HEK293 (cell line): Measurements from ENCODE around the gene KLF13.
A peak's percentile ranks its signal among the peaks of the same experiment; 100 is the strongest.

Source experiments
- CTCF ChIA-PET: fragments of 350-600 bp; formaldehyde crosslinking; extraction: SDS; loops from one replicate; lab custom pipeline; 2021; ENCODE audit warnings: antibody characterized with exemption; lab: Yijun Ruan, JAX
- POLR2A ChIA-PET: fragments of 300-600 bp; formaldehyde crosslinking; extraction: SDS; loops from one replicate; lab custom pipeline; 2020; ENCODE audit warnings: antibody characterized with exemption, inconsistent platforms; lab: Yijun Ruan, JAX
- H3K27ac ChIP-seq: fragments of 200-500 bp; sonication (Bioruptor generic); 2 replicates; pipeline ENCODE4 v1.5.1; 2014; ENCODE audit warnings: low read depth, low read length, control low read depth, inconsistent platforms; ENCODE audit errors: extremely low read depth
- H3K36me3 ChIP-seq, 2 experiments: fragments of 200-500 bp in 1 of 2; sonication (Bioruptor generic) in 1 of 2; 1 replicate in 1 of 2; 2 replicates in 1 of 2; pipeline ENCODE4 v1.5.1; 2014 to 2017; ENCODE audit warnings: inconsistent platforms in 2 of 2, low read length in 2 of 2; ENCODE audit not compliant: control insufficient read depth in 2 of 2, insufficient read depth in 1 of 2
- H3K4me1 ChIP-seq: fragments of 200-500 bp; sonication (Bioruptor generic); 2 replicates; pipeline ENCODE4 v1.5.1; 2014; ENCODE audit warnings: mild to moderate bottlenecking, low read length, inconsistent platforms; ENCODE audit not compliant: control insufficient read depth, insufficient read depth
- H3K4me3 ChIP-seq: 2 replicates; pipeline ENCODE4 v1.5.1; 2011; ENCODE audit warnings: low read depth, mild to moderate bottlenecking, control low read depth, low read length, moderate library complexity
- H3K9me3 ChIP-seq: fragments of 200-500 bp; sonication (Bioruptor generic); 2 replicates; pipeline ENCODE4 v1.5.1; 2014; ENCODE audit warnings: low read depth, low read length, inconsistent platforms; ENCODE audit not compliant: control insufficient read depth, insufficient read depth
- EGR2 ChIP-seq: fragments of 450-650 bp; formaldehyde crosslinking; IDR thresholded peaks from 2 replicates; pipeline ENCODE4 v1.5.1; 2016; ENCODE audit warnings: low read depth, missing biosample characterization, missing genetic modification characterization
- GLIS1 ChIP-seq: fragments of 450-650 bp; formaldehyde crosslinking; IDR thresholded peaks from 2 replicates; pipeline ENCODE4 v1.5.1; 2016; ENCODE audit warnings: missing biosample characterization, missing genetic modification characterization
- SP7 ChIP-seq: fragments of 450-650 bp; formaldehyde crosslinking; IDR thresholded peaks from 2 replicates; pipeline ENCODE4 v1.5.1; 2016; ENCODE audit warnings: missing biosample characterization, missing genetic modification characterization
- ZFHX2 ChIP-seq: fragments of 450-650 bp; formaldehyde crosslinking; conservative IDR thresholded peaks from 2 replicates; pipeline ENCODE4 v1.5.1; 2016; ENCODE audit warnings: missing biosample characterization, missing genetic modification characterization
- ZIC2 ChIP-seq: fragments of 450-650 bp; formaldehyde crosslinking; IDR thresholded peaks from 2 replicates; pipeline ENCODE4 v1.5.1; 2016; ENCODE audit warnings: missing biosample characterization, missing genetic modification characterization
- ZNF248 ChIP-seq: fragments of 450-650 bp; formaldehyde crosslinking; IDR thresholded peaks from 2 replicates; pipeline ENCODE4 v1.5.1; 2017; ENCODE audit warnings: missing biosample characterization, missing genetic modification characterization
- ZNF37A ChIP-seq: fragments of 450-650 bp; IDR thresholded peaks from 2 replicates; pipeline ENCODE4 v1.5.1; 2018; ENCODE audit warnings: missing biosample characterization, missing genetic modification characterization
- ZNF580 ChIP-seq: fragments of 450-650 bp; formaldehyde crosslinking; IDR thresholded peaks from 2 replicates; pipeline ENCODE4 v1.5.1; 2016; ENCODE audit warnings: missing biosample characterization, missing genetic modification characterization
- ZNF596 ChIP-seq: fragments of 450-650 bp; IDR thresholded peaks from 2 replicates; pipeline ENCODE4 v1.5.0; 2018; ENCODE audit warnings: missing biosample characterization, mild to moderate bottlenecking, missing genetic modification characterization, moderate library complexity
- ZNF704 ChIP-seq: fragments of 450-650 bp; formaldehyde crosslinking; IDR thresholded peaks from 2 replicates; pipeline ENCODE4 v1.5.1; 2016; ENCODE audit warnings: missing biosample characterization, missing genetic modification characterization
- ZNF768 ChIP-seq: fragments of 450-650 bp; formaldehyde crosslinking; IDR thresholded peaks from 2 replicates; pipeline ENCODE4 v1.5.1; 2018; ENCODE audit warnings: missing biosample characterization, mild to moderate bottlenecking, missing genetic modification characterization
- ZNF777 ChIP-seq: fragments of 450-650 bp; formaldehyde crosslinking; IDR thresholded peaks from 2 replicates; pipeline ENCODE4 v1.5.1; 2017; ENCODE audit warnings: missing biosample characterization, missing genetic modification characterization, borderline replicate concordance
- TF ChIP-seq, protein P1 (sequence below): fragments of 450-650 bp; formaldehyde crosslinking; IDR thresholded peaks from 2 replicates; pipeline ENCODE4 v1.5.1; 2016; ENCODE audit warnings: missing biosample characterization, missing genetic modification characterization

Gene KLF13

DNA sequence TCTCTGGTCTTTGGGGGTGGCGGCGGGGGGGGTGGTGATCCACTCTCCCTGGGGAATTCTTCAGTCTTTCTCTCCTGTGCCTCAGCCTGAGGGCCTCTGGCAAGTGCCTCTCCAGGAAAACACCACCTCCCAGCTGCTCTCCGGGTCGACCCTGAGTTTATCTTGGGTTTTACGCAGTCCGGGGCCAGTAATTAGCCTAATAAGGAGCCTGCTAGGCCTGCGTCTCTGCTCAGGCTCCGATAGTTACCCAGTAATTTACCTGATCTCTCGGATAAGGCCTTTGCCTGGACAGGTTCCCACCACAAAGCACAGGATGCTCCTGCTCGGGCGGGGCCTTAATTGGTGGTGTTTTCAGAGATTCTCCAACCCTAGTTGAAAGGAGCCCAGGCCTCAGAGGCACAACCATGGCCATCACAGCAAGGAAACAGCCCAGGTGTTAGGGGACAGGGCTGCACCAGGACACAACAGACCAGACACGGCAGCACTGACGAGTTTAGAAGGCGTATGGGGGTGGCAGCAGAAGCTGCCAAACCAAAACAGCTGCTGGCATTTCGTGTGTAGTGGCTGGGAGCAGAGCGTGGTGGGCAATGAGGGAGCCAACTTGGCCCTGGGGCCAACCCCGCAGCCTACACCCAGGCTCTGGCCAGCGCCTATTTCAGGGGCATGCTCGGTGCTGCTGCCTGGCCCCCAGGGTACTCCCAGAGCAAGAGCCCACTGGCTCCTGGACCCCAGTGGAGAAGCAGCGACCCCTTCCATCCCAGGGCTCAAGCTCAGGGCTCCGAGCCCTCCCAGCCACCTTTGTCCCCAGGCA is 71.4 kb downstream of the KLF13 start:
- POLR2A ChIA-PET: interaction anchor here (0.6 kb wide), 1 partner anchor 14 kb away, joined by 6 read pairs; no protein-coding TSS in a partner anchor
- no peak overlapping the region for H3K27ac ChIP-seq
- TF ChIP-seq SP7 (tag by site-specific recombination): peak; percentile 66
- TF ChIP-seq ZNF596 (tag by site-specific recombination): no peak
- H3K9me3 ChIP-seq: no peaks in the 10 kb centered on the region
- CTCF ChIA-PET: interaction anchor here (1.7 kb wide), 1 partner anchor 37 kb away, joined by 4 read pairs; no protein-coding TSS in a partner anchor
- H3K36me3 ChIP-seq: no peaks in the 10 kb centered on the region
- H3K4me3 ChIP-seq: no peak overlapping the region
- no peaks in the 10 kb centered on the region for H3K4me1 ChIP-seq

DNA sequence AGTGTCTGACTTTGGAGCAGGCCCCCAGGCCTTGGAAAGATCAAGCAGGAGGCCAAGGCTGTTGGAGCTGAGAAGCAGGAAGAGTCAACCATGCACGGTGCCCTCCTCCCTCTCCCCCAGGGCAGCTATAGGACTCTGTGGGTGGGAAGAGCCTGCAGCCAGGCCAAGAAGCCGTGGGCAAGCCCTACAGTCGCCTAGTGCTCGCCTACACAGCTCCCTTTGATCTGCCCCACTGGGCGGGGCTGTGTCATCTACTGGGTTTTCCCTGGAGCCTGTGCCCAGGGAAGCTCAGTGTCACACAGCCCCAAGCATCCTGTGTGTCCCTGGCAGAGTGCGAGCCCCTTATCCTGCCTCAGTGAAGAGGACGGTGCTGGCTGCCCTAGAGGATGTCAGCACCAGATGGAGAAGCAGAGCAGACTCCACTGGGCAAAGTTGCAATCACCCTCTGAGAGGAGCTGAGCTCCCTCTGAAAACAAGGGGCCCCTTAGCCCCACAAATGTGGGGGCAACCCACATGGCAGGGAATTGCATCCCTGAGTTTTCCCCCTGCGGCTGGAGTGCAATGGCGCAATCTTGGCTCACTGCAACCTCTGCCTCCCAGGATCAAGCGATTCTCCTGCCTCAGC is 72.2 kb downstream of the KLF13 start:
- CTCF ChIA-PET: interaction anchor here (0.7 to 1.7 kb wide), 2 partner anchors 33 to 36 kb away, joined by 3 to 4 read pairs; no protein-coding TSS in a partner anchor
- TF ChIP-seq EGR2 (peak; percentile 91), ZNF580 (tag by site-specific recombination) (no peak), ZNF704 (tag by site-specific recombination) (no peak), ZNF777 (tag by site-specific recombination) (no peak), ZFHX2 (tag by site-specific recombination) (peak; percentile 93), ZNF37A (no peak), ZIC2 (tag by site-specific recombination) (peak; percentile 27; the same call in 1 of the 2 replicates)
- TF ChIP-seq, protein P1, sequence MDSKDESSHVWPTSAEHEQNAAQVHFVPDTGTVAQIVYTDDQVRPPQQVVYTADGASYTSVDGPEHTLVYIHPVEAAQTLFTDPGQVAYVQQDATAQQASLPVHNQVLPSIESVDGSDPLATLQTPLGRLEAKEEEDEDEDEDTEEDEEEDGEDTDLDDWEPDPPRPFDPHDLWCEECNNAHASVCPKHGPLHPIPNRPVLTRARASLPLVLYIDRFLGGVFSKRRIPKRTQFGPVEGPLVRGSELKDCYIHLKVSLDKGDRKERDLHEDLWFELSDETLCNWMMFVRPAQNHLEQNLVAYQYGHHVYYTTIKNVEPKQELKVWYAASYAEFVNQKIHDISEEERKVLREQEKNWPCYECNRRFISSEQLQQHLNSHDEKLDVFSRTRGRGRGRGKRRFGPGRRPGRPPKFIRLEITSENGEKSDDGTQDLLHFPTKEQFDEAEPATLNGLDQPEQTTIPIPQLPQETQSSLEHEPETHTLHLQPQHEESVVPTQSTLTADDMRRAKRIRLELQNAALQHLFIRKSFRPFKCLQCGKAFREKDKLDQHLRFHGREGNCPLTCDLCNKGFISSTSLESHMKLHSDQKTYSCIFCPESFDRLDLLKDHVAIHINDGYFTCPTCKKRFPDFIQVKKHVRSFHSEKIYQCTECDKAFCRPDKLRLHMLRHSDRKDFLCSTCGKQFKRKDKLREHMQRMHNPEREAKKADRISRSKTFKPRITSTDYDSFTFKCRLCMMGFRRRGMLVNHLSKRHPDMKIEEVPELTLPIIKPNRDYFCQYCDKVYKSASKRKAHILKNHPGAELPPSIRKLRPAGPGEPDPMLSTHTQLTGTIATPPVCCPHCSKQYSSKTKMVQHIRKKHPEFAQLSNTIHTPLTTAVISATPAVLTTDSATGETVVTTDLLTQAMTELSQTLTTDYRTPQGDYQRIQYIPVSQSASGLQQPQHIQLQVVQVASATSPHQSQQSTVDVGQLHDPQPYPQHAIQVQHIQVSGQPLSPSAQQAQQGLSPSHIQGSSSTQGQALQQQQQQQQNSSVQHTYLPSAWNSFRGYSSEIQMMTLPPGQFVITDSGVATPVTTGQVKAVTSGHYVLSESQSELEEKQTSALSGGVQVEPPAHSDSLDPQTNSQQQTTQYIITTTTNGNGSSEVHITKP (tag by site-specific recombination): peak; percentile 35; the same call in 1 of the 2 replicates
- no peak overlapping the region for H3K27ac ChIP-seq
- POLR2A ChIA-PET: no interaction called here
- no peaks in the 10 kb centered on the region for H3K9me3 ChIP-seq
- H3K4me3 ChIP-seq: no peak overlapping the region
- no peaks in the 10 kb centered on the region for H3K4me1 ChIP-seq
- no peaks in the 10 kb centered on the region for H3K36me3 ChIP-seq

DNA sequence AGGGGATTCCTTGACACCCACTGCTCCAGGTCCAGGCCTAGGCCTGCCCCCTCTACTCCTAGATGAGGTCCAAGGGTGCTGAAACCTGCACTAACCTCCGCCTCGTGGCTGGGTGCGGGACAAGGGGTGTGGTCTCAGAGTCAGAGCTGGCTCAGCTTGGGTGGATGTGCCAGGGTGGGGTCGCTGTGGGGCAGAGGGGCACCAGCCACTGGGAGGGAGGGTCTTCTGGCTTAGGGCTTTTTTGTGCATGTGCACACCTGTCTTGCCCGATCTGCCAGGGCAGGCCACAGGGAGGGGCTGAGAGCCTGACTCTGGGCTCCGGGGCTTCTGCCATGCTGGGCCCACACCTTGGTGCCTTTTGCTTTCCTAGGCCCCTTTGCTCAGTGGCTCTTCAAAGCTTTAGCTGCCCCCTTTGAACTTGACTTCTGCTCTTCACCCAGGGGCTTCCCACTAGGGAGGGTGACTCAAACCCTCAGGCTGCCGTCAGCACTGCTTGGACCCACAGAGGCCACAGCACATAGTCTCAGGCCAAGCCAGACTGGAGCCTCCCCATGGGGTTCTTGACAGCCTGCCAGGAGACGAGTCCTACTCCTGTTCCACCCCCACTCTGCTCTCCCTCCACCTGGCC is 73.0 kb downstream of the KLF13 start:
- no peak overlapping the region for H3K4me3 ChIP-seq
- H3K27ac ChIP-seq: no peak overlapping the region
- CTCF ChIA-PET: interaction anchor here (0.6 to 1.7 kb wide), 2 partner anchors 36 to 82 kb away, joined by 4 read pairs; no protein-coding TSS in a partner anchor
- TF ChIP-seq ZNF768 (tag by site-specific recombination) (no peak), ZIC2 (tag by site-specific recombination) (peak; percentile 63), GLIS1 (tag by site-specific recombination) (peak; percentile 57), ZNF248 (tag by site-specific recombination) (no peak)
- TF ChIP-seq, all 188 proteins: peak for 2
- Histone ChIP-seq H3K36me3 (no peaks in the 10 kb centered on the region), H3K4me1 (no peaks in the 10 kb centered on the region), H3K9me3 (no peaks in the 10 kb centered on the region)
- POLR2A ChIA-PET: no interaction called here
